Measurements from ENCODE around the gene FDX2. TPM values are rescaled to one million over a fixed set of nuclear protein-coding genes. Genes with fewer than 3 reads are reported as not detected.

Gene FDX2
- total RNA-seq = 21.0 TPM

GRCh38 chr19:10315335-10316214, at the start of gene FDX2:
Gene FDX2, minus strand, starts transcription at chr19:10316015. Its CDS starts 19 bp downstream, at chr19:10315996.

GRCh38 chr19:10339380-10339960, 23.7 kb upstream of the FDX2 start, which contains the start of gene ICAM3:
Gene ICAM3, minus strand, starts transcription at chr19:10339624. Its CDS starts 10 bp downstream, at chr19:10339614.

GRCh38 chr19:10332965-10333757, 17.3 kb upstream of the FDX2 start, which contains the start of gene RAVER1:
Gene RAVER1, minus strand, starts transcription at chr19:10333529. Its CDS starts 22 bp downstream, at chr19:10333507.

GRCh38 chr19:10309423-10309822, 6.4 kb downstream of the FDX2 start, which contains the start of gene ZGLP1:
Gene ZGLP1, minus strand, starts transcription at chr19:10309815.

GRCh38 chr19:10289836-10290356, 25.9 kb downstream of the FDX2 start, which contains the start of gene ICAM5:
Gene ICAM5, plus strand, starts transcription at chr19:10289952. Its CDS starts 92 bp downstream, at chr19:10290044.

GRCh38 chr19:10286803-10287737, 28.7 kb downstream of the FDX2 start, which contains the start of gene ICAM4:
Gene ICAM4, plus strand, starts transcription at chr19:10286955. Its CDS starts 58 bp downstream, at chr19:10287013.

GRCh38 chr19:10270616-10271394, 45.0 kb downstream of the FDX2 start, which contains the start of gene ICAM1:
Gene ICAM1, plus strand, starts transcription at chr19:10271120. Its CDS starts 40 bp downstream, at chr19:10271160.

Small RNA genes lying within 50 kb of the gene (small RNA-seq; reads per million reads assigned to genes)
- not detected for gene AC011511.1
- not detected for gene AC011511.4

Other genes starting within 250 kb of the FDX2 start
- 7.8 TPM for gene SHFL, start 229.7 kb downstream of the FDX2 start, total RNA-seq
- gene ANGPTL6, start 213.3 kb downstream of the FDX2 start, total RNA-seq = 0.69 TPM
- 18.5 TPM for gene PPAN, start 209.7 kb downstream of the FDX2 start, total RNA-seq
- 6.5 TPM for gene P2RY11, start 204.3 kb downstream of the FDX2 start, total RNA-seq
- 101 TPM for gene EIF3G, start 196.1 kb downstream of the FDX2 start, total RNA-seq
- 35.1 TPM for gene DNMT1, start 121.1 kb downstream of the FDX2 start, total RNA-seq
- gene S1PR2, start 84.7 kb downstream of the FDX2 start, total RNA-seq = 4.4 TPM
- gene MRPL4, start 63.8 kb downstream of the FDX2 start, total RNA-seq = 15.7 TPM
- gene ICAM1, start 44.9 kb downstream of the FDX2 start, total RNA-seq = 1.8 TPM
- 0.46 TPM for gene ICAM4, start 29.1 kb downstream of the FDX2 start, total RNA-seq
- 2.5 TPM for gene ICAM5, start 26.1 kb downstream of the FDX2 start, total RNA-seq
- gene ZGLP1, start 6.2 kb downstream of the FDX2 start, total RNA-seq = 1.6 TPM
- gene RAVER1, start 17.5 kb upstream of the FDX2 start, total RNA-seq = 4.8 TPM
- 1.4 TPM for gene ICAM3, start 23.6 kb upstream of the FDX2 start, total RNA-seq
- 40.6 TPM for gene TYK2, start 64.6 kb upstream of the FDX2 start, total RNA-seq
- gene CDC37, start 87.5 kb upstream of the FDX2 start, total RNA-seq = 62.1 TPM
- gene PDE4A, start 104.5 kb upstream of the FDX2 start, total RNA-seq = 9.0 TPM
- gene KEAP1, start 187.3 kb upstream of the FDX2 start, total RNA-seq = 36.9 TPM
- not detected for gene S1PR5, start 201.4 kb upstream of the FDX2 start, total RNA-seq
- 15.9 TPM for gene ATG4D, start 227.9 kb upstream of the FDX2 start, total RNA-seq
- 4.4 TPM for gene KRI1, start 250.0 kb upstream of the FDX2 start, total RNA-seq